A549 (cell line): ENCODE results near the gene BICD2. TPM values are rescaled to one million over a fixed set of nuclear protein-coding genes. Genes with fewer than 3 reads are reported as not detected.
A peak's percentile ranks its signal among the peaks of the same experiment; 100 is the strongest.

Experiments used
- ATAC-seq, 2 experiments: fragments of 200-7000 bp in 1 of 2; fragments of >200 bp in 1 of 2; cut with Nextera tagmentation in 1 of 2; cut with Tn5 transposase in 1 of 2; 3 replicates each; pipeline versions ENCODE4 v1.8.0 to v1.9.1; 2018 to 2020; ENCODE audit warnings: mild to moderate bottlenecking in 1 of 2, moderate library complexity in 1 of 2
- CTCF ChIA-PET: fragments of 300-600 bp; sonication (Branson Sonifier 250); formaldehyde crosslinking; extraction: SDS; loops from one replicate; lab custom pipeline; 2021; ENCODE audit warnings: antibody characterized with exemption, inconsistent platforms; lab: Yijun Ruan, JAX
- POLR2A ChIA-PET: fragments of 350-600 bp; formaldehyde crosslinking; extraction: SDS; loops from one replicate; lab custom pipeline; 2021; ENCODE audit warnings: antibody characterized with exemption, inconsistent platforms; lab: Yijun Ruan, JAX
- DNase-seq, 2 experiments: peaks; one replicate each; pipeline versions ENCODE4 v3.0.0 to v3.0.0-alpha.2; 2011 to 2016; ENCODE audit warnings: low read depth in 1 of 2, low spot score in 1 of 2
- FAIRE-seq: peaks from 2 replicates; lab custom pipeline; 2011; peaks lifted over from hg19 to GRCh38; lab: Jason Lieb, UNC
- H3K27ac ChIP-seq, 2 experiments: fragments of >200 bp; sonication (Bioruptor Twin); formaldehyde crosslinking; 3 replicates each; pipeline ENCODE4 v1.5.1; 2016 to 2017
- H3K4me1 ChIP-seq: fragments of >200 bp; sonication (Bioruptor Twin); formaldehyde crosslinking; 3 replicates; pipeline ENCODE4 v1.6.1; 2016
- H3K4me2 ChIP-seq: fragments of >200 bp; sonication (Bioruptor Twin); formaldehyde crosslinking; 3 replicates; pipeline ENCODE4 v1.6.1; 2016
- H3K4me3 ChIP-seq: fragments of >200 bp; sonication (Bioruptor Twin); formaldehyde crosslinking; 3 replicates; pipeline ENCODE4 v1.5.1; 2016
- H3K9me3 ChIP-seq: fragments of >200 bp; sonication (Bioruptor Twin); formaldehyde crosslinking; 3 replicates; pipeline ENCODE4 v1.6.1; 2016
- CEBPB ChIP-seq, 2 experiments: fragments of >200 bp in 1 of 2; sonication (Bioruptor Twin) in 1 of 2; formaldehyde crosslinking in 1 of 2; IDR thresholded peaks; 2 replicates each; pipeline ENCODE4 v1.6.1; 2012 to 2016
- CHD2 ChIP-seq: fragments of 150-350 bp; IDR thresholded peaks from 2 replicates; pipeline ENCODE4 v1.6.1; 2014; ENCODE audit warnings: low read length; ENCODE audit not compliant: partially characterized antibody
- CHD4 ChIP-seq: fragments of 200-600 bp; sonication (generic); IDR thresholded peaks from 2 replicates; pipeline ENCODE4 v1.6.1; 2016; ENCODE audit warnings: antibody characterized with exemption, mild to moderate bottlenecking, borderline replicate concordance
- E2F6 ChIP-seq: IDR thresholded peaks from 2 replicates; pipeline ENCODE4 v1.6.1; 2012; ENCODE audit warnings: low read depth, borderline replicate concordance
- EHMT2 ChIP-seq: fragments of 200-600 bp; sonication (generic); IDR thresholded peaks from 2 replicates; pipeline ENCODE4 v1.6.1; 2016; ENCODE audit warnings: antibody characterized with exemption, low read depth, mild to moderate bottlenecking, moderate library complexity
- ESRRA ChIP-seq: fragments of 150-350 bp; IDR thresholded peaks from 2 replicates; pipeline ENCODE4 v1.6.1; 2014; ENCODE audit warnings: mild to moderate bottlenecking, low read length, borderline replicate concordance
- FOSL2 ChIP-seq, 2 experiments: fragments of 450-650 bp in 1 of 2; fragments of >200 bp in 1 of 2; sonication (Bioruptor Twin) in 1 of 2; formaldehyde crosslinking; IDR thresholded peaks; 2 replicates each; pipeline versions ENCODE4 v1.5.0 to v1.6.1; 2016 to 2020; ENCODE audit warnings: mild to moderate bottlenecking in 1 of 2, moderate library complexity in 1 of 2
- FOXS1 ChIP-seq: fragments of 250-450 bp; sonication (Bioruptor Pico); IDR thresholded peaks from 2 replicates; pipeline ENCODE4 v1.5.0; 2020; ENCODE audit warnings: mild to moderate bottlenecking, moderate library complexity
- HOXB5 ChIP-seq: fragments of 250-450 bp; sonication (Bioruptor Pico); IDR thresholded peaks from 2 replicates; pipeline ENCODE4 v1.5.0; 2020; ENCODE audit warnings: mild to moderate bottlenecking, moderate library complexity
- JUN ChIP-seq, 2 experiments: fragments of >200 bp; sonication (Bioruptor Twin); formaldehyde crosslinking; IDR thresholded peaks; 2 replicates in 1 of 2; 3 replicates in 1 of 2; pipeline ENCODE4 v1.6.1; 2016 to 2017
- KDM5A ChIP-seq: fragments of 200-600 bp; sonication (generic); IDR thresholded peaks from 2 replicates; pipeline ENCODE4 v1.6.1; 2016; ENCODE audit warnings: antibody characterized with exemption, mild to moderate bottlenecking
- MAFK ChIP-seq: fragments of 450-650 bp; IDR thresholded peaks from 2 replicates; pipeline ENCODE4 v1.6.1; 2014; ENCODE audit not compliant: partially characterized antibody
- MYC ChIP-seq: IDR thresholded peaks from 2 replicates; pipeline ENCODE4 v1.6.1; 2012; ENCODE audit warnings: mild to moderate bottlenecking, inconsistent platforms, low read length, improper control_type of control experiment, borderline replicate concordance
- NFE2L2 ChIP-seq: fragments of 150-350 bp; conservative IDR thresholded peaks from 2 replicates; pipeline ENCODE4 v1.6.1; 2014; ENCODE audit warnings: low read length
- NR3C1 ChIP-seq: fragments of >200 bp; sonication (Bioruptor Twin); formaldehyde crosslinking; IDR thresholded peaks from 3 replicates; pipeline ENCODE4 v1.6.1; 2017
- POLR2A ChIP-seq: IDR thresholded peaks from 2 replicates; pipeline ENCODE4 v1.6.1; 2012; ENCODE audit warnings: mild to moderate bottlenecking, low read length
- POLR2AphosphoS2 ChIP-seq: conservative IDR thresholded peaks from 2 replicates; pipeline ENCODE4 v1.6.1; 2012; ENCODE audit warnings: low read length, improper control_type of control experiment, inconsistent platforms
- RFX5 ChIP-seq: fragments of 450-650 bp; IDR thresholded peaks from 2 replicates; pipeline ENCODE4 v1.7.1; 2014; ENCODE audit warnings: antibody characterized with exemption, mild to moderate bottlenecking, moderate library complexity
- TP53 ChIP-seq: fragments of 250-450 bp; sonication (Bioruptor Pico); IDR thresholded peaks from 2 replicates; pipeline ENCODE4 v1.5.0; 2021; ENCODE audit warnings: mild to moderate bottlenecking, moderate library complexity
- USF2 ChIP-seq: fragments of 450-650 bp; IDR thresholded peaks from 2 replicates; pipeline ENCODE4 v1.6.1; 2014; ENCODE audit warnings: antibody characterized with exemption
- ZFP36 ChIP-seq: fragments of 450-650 bp; IDR thresholded peaks from 2 replicates; pipeline ENCODE4 v1.6.1; 2014; ENCODE audit warnings: borderline replicate concordance; ENCODE audit not compliant: partially characterized antibody
- WGBS: methylation state at CpG from one replicate; pipeline ENCODE4 v1.1.6; 2017; ENCODE audit errors: missing lambda C conversion rate; 5-methylcytosine and 5-hydroxymethylcytosine counted together
- polyA plus RNA-seq, 4 experiments: library from polyadenylated mRNA; depleted of rRNA in 3 of 4; stranded (reverse); fragments of >200 nt; fragmentation: RNase III in 1 of 4; extraction: RNeasy Plus Mini Kit Qiagen cat#74134 plus additional on column Dnase treatment in 1 of 4; gene quantifications; 2 replicates in 3 of 4; 3 replicates in 1 of 4; pipeline ENCODE4 v1.2.3, GENCODE V29; 2011 to 2017
- TF ChIP-seq, protein P1 (sequence below): IDR thresholded peaks from 2 replicates; pipeline ENCODE4 v1.6.1; 2012
- TF ChIP-seq, protein P2 (sequence below): fragments of 150-350 bp; IDR thresholded peaks from 2 replicates; pipeline ENCODE4 v1.6.1; 2014; ENCODE audit warnings: low read depth, mild to moderate bottlenecking, low read length
- TF ChIP-seq, protein P3 (sequence below): fragments of 250-450 bp; sonication (Bioruptor Pico); IDR thresholded peaks from 2 replicates; pipeline ENCODE4 v1.5.0; 2021; ENCODE audit warnings: mild to moderate bottlenecking, moderate library complexity, borderline replicate concordance

BICD2 gene
- polyA plus RNA-seq, 2 of the 4 experiments (the other 2 are of a cell fraction): 10.2 to 26.1 TPM

DNA sequence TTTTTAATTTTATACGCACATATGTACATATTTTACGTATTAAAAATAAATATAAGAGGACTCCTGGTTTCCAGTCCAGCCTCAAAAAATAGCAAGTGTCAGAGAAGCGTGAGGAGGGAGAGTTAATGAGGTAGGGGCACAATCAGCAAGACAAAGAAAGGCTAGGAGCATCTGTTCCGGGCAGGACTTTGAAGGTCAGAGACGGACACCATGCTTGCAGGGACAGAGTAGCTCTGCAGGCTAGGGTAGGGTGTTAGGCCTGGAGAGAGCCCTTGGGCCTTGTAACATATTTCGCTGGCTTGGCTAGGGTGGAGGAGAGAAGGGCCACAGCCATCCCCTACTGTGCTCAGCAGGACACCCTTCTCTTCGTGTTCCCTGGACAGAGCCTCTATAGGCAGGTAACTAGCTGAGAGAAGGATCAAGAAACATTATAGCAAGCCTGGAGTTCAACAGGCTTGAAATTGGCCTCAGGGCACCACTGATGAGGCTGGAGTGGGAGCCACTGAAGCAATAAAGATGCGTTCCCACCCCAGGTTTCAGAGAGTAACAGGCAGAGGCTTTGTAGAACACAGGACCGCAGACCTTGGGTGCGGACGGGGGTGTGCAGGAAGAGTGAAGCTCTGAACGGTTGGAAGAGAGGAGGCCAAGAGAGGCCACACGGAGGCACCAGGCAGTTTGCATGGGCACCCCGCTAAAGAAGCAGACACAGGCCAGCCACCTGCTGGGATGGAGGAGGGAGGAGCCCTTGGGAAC is 85.0 kb downstream of the BICD2 start:
- no peak for TF ChIP-seq E2F6
- TF ChIP-seq ZFP36: no peak
- no peak for TF ChIP-seq EHMT2
- TF ChIP-seq TP53 (CRISPR knock-in tag): no peak
- TF ChIP-seq, protein P1, sequence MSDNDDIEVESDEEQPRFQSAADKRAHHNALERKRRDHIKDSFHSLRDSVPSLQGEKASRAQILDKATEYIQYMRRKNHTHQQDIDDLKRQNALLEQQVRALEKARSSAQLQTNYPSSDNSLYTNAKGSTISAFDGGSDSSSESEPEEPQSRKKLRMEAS: no peak
- no peak for TF ChIP-seq USF2
- TF ChIP-seq POLR2AphosphoS2: no peak
- ChIA-PET POLR2A (interaction anchor here (1.8 kb wide), 1 partner anchor 9 kb away, joined by 7 read pairs; the partner anchor contains the start of gene IPPK), CTCF (no interaction called here)
- Histone ChIP-seq H3K4me1 (no peaks in the 10 kb centered on the region), H3K4me2 (no peak overlapping the region), H3K27ac (no peak overlapping the region), H3K9me3 (no peaks in the 10 kb centered on the region), H3K4me3 (no peak overlapping the region)
- no peak for DNase-seq
- FAIRE-seq: no peak
- ATAC-seq: peak in 1 of 2 experiments; percentile 35; a peak in 3 of 6 replicates
- WGBS: 77% methylated on average over 14 of the region's 14 CpGs

DNA sequence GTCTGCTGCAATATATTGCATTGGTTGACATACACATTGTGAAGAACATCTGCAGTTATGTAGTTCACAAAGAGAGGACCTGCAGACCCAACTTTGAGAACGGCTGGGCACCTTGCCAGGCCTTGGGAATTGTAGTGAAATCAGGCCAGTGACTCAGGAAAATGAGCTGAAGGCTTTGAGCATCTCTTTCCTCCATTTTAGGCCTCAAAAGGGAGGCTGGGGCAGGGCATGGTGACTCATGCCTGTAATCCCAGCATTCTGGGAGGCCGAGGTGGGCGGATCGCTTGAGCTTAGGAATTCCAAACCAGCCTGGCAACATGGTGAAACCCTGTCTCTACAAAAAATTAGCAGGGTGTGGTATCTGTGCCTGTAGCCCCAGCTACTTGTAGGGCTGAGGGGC is 93.3 kb downstream of the BICD2 start:
- Histone ChIP-seq H3K4me3 (peak overlapping the region; percentile 76), H3K27ac (peak overlapping the region; percentile 91 to 93; a peak in 5 of 6 replicates), H3K4me1 (peaks cover 15% of the 10 kb centered on the region), H3K4me2 (peak overlapping the region; percentile 79), H3K9me3 (no peaks in the 10 kb centered on the region)
- WGBS: 60% methylated on average over 4 of the region's 4 CpGs
- TF ChIP-seq NFE2L2: 0 out of 2 replicates have a peak, but pooled peaks have one; percentile 6
- no peak for TF ChIP-seq RFX5
- TF ChIP-seq MYC: no peak
- TF ChIP-seq, protein P2, sequence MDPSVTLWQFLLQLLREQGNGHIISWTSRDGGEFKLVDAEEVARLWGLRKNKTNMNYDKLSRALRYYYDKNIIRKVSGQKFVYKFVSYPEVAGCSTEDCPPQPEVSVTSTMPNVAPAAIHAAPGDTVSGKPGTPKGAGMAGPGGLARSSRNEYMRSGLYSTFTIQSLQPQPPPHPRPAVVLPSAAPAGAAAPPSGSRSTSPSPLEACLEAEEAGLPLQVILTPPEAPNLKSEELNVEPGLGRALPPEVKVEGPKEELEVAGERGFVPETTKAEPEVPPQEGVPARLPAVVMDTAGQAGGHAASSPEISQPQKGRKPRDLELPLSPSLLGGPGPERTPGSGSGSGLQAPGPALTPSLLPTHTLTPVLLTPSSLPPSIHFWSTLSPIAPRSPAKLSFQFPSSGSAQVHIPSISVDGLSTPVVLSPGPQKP: no peak
- no peak for TF ChIP-seq FOSL2 (IDR thresholded peaks at IDR 0.05)
- TF ChIP-seq FOSL2 (CRISPR knock-in tag; IDR thresholded peaks at IDR 0.05): peak; percentile 78
- ChIA-PET CTCF (interaction anchor here (1.1 to 2.1 kb wide), 3 partner anchors 12 to 95 kb away, joined by 3 to 5 read pairs (median 3); no protein-coding TSS in a partner anchor), POLR2A (interaction anchor here (1.7 kb wide), 1 partner anchor 120 kb away, joined by 3 read pairs; no protein-coding TSS in a partner anchor)
- ATAC-seq: no peak
- peak; percentile 35 to 74 for DNase-seq
- no peak for FAIRE-seq

GRCh38 chr9:92669890-92670708 is 94.5 kb downstream of the BICD2 start, which contains the start of gene IPPK:
Gene IPPK (minus strand): TSS chr9:92670131. CDS start chr9:92669988, 143 bp downstream.
- POLR2A ChIA-PET: interaction anchor here (0.8 to 1.7 kb wide), 10 partner anchors 9 to 345 kb away, joined by 3 to 12 read pairs (median 4); partner anchors contain the start of genes BICD2, CENPP and NOL8
- Histone ChIP-seq H3K9me3 (no peaks in the 10 kb centered on the region), H3K4me1 (peaks cover 15% of the 10 kb centered on the region), H3K27ac (peak within 1 kb of the TSS; percentile 91 to 93), H3K4me2 (peak within 1 kb of the TSS; percentile 91), H3K4me3 (peak within 1 kb of the TSS; percentile 76)
- WGBS: under 1% methylated on average over 27 of the region's 75 CpGs
- FAIRE-seq (no peak), ATAC-seq (peak; percentile 94 to 96), DNase-seq (peak; percentile 98 to 99)
- CTCF ChIA-PET: interaction anchor here (0.7 to 1.2 kb wide), 6 partner anchors 10 to 437 kb away, joined by 3 to 4 read pairs (median 3); no protein-coding TSS in a partner anchor
- TF ChIP-seq JUN (IDR thresholded peaks at IDR 0.05): peak; percentile 77 to 82; a peak in 4 of 5 replicates
- TF ChIP-seq, protein P3, sequence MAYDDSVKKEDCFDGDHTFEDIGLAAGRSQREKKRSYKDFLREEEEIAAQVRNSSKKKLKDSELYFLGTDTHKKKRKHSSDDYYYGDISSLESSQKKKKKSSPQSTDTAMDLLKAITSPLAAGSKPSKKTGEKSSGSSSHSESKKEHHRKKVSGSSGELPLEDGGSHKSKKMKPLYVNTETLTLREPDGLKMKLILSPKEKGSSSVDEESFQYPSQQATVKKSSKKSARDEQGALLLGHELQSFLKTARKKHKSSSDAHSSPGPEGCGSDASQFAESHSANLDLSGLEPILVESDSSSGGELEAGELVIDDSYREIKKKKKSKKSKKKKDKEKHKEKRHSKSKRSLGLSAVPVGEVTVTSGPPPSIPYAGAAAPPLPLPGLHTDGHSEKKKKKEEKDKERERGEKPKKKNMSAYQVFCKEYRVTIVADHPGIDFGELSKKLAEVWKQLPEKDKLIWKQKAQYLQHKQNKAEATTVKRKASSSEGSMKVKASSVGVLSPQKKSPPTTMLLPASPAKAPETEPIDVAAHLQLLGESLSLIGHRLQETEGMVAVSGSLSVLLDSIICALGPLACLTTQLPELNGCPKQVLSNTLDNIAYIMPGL: no peak
- TF ChIP-seq ESRRA: no peak
- TF ChIP-seq CEBPB (IDR thresholded peaks at IDR 0.05): no peak
- TF ChIP-seq HOXB5 (CRISPR knock-in tag): no peak
- TF ChIP-seq CHD4: no peak
- TF ChIP-seq POLR2A: peak; percentile 76
- no peak for TF ChIP-seq NFE2L2
- no peak for TF ChIP-seq MAFK
- no peak for TF ChIP-seq FOXS1 (CRISPR knock-in tag)
- TF ChIP-seq CHD2: peak; percentile 21
- no peak; the same call in 1 of the 2 replicates for TF ChIP-seq USF2
- no peak for TF ChIP-seq NR3C1
- TF ChIP-seq KDM5A: 0 out of 2 replicates have a peak, but pooled peaks have one; percentile 46
- TF ChIP-seq FOSL2 (IDR thresholded peaks at IDR 0.05): no peak
- peak; percentile 54 for TF ChIP-seq FOSL2 (CRISPR knock-in tag; IDR thresholded peaks at IDR 0.05)
